22Rv1 (cell line): ENCODE data around the gene SLC5A1.

Experiments
- CTCF ChIP-seq: fragments of 450-650 bp; IDR thresholded peaks from 2 replicates; pipeline ENCODE4 v1.5.1; 2017; ENCODE audit warnings: mild to moderate bottlenecking
- ZFX ChIP-seq: fragments of 450-650 bp; IDR thresholded peaks from 2 replicates; pipeline ENCODE4 v1.6.1; 2017; ENCODE audit warnings: antibody characterized with exemption, borderline replicate concordance

DNA sequence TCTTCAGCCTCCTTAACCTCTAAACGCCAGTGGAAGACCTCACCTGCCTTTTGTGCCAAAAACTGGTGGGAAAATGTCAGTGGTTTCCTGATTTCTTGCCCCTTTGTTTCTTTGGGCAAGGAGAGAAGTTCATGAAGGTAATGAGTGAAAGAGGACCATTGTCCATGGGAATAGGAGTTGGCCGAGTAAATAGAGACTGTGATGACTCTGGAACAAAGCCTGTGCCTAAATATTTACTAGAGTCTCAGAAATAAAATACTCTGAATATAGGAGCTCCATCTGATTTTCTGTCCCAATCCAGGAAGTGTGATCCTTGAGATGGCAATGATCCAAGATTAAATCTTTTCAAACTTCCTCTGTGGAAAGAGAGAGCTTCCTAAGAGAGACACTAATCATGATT lies 12.0 kb downstream of the SLC5A1 start:
- TF ChIP-seq CTCF (no peak), ZFX (no peak)
